Colonic mucosa (tissue), 4 donors: ENCODE data around the gene VMP1. TPM values are rescaled to one million over a fixed set of nuclear protein-coding genes. Genes with fewer than 3 reads are reported as not detected.
"Not testable (repeated sequence)": the region's sequence is repeated elsewhere in the genome, so short reads cannot be mapped to it uniquely, and the experiment has no call there.

Experiments used
- DNase-seq: peaks from one replicate; pipeline ENCODE4 v3.0.0-alpha.2; 2020
- H3K27ac ChIP-seq: fragments of 200-600 bp; one replicate; pipeline ENCODE4 v1.8.0; 2021
- H3K27me3 ChIP-seq: fragments of 200-600 bp; one replicate; pipeline ENCODE4 v1.8.0; 2021
- H3K36me3 ChIP-seq: fragments of 200-600 bp; one replicate; pipeline ENCODE4 v1.8.0; 2021
- H3K4me1 ChIP-seq: fragments of 200-600 bp; one replicate; pipeline ENCODE4 v1.8.0; 2021; ENCODE audit warnings: mild to moderate bottlenecking
- H3K4me3 ChIP-seq: fragments of 200-600 bp; one replicate; pipeline ENCODE4 v1.8.0; 2021
- H3K9ac ChIP-seq, 2 donors: one replicate each; pipeline ENCODE4 v1.7.0; 2013; ENCODE audit warnings: control low read depth in 2 of 2, low read depth in 2 of 2, low read length in 2 of 2
- H3K9me3 ChIP-seq: fragments of 200-600 bp; one replicate; pipeline ENCODE4 v1.8.0; 2021
- intact Hi-C: fragments of 100-400 bp; cut with DNase I; formaldehyde crosslinking; loops from one replicate; pipeline ENCODE4 v1.14.1; 2022
- total RNA-seq, 2 donors: library from RNA; stranded (reverse); fragmentation: NEBNext Ultra II Directional in 1 of 2; extraction: Animal tissue kit (Norgen Biotek cat#: 25700) in 1 of 2; gene quantifications; one replicate each; pipeline ENCODE4 v1.2.1, GENCODE V29; 2021
- TF ChIP-seq, protein P1 (sequence below): fragments of 200-600 bp; IDR thresholded peaks from one replicate; pipeline ENCODE4 v1.8.0; 2022; ENCODE audit warnings: antibody characterized with exemption, mild to moderate bottlenecking
- donor health status: healthy.
- donor health status: DM: no; HTN: no; CAD: no.
- donor health status: DM: no; HTN: no; CAD: no.

Gene VMP1
- total RNA-seq, 2 donors from 2014 or later = 186 to 291 TPM

DNA sequence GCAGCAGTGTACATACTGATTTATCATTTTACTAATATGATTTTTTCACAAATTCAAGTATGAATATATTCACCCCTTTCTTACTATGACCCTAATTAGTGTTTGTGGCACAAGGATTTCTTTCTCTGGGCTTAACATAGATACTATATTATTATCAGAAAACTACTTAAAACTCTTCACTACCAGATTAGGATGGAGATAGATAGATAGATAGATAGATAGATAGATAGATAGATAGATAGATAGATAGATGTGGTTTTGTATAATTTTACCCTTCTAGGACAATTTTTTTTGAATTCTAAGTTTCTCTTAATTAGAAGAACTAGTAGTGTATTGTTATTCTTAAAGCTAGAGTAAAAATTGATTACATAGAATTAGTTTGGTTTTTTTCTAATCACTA is 49.6 kb downstream of the VMP1 start:
- Histone ChIP-seq H3K27ac (peak overlapping the region; percentile 48), H3K27me3 (no peaks in the 10 kb centered on the region), H3K36me3 (no peaks in the 10 kb centered on the region), H3K9me3 (no peaks in the 10 kb centered on the region), H3K4me1 (no peaks in the 10 kb centered on the region), H3K9ac (peak overlapping the region in 1 of 2 donors; percentile 51), H3K4me3 (no peak overlapping the region)
- TF ChIP-seq, protein P1, sequence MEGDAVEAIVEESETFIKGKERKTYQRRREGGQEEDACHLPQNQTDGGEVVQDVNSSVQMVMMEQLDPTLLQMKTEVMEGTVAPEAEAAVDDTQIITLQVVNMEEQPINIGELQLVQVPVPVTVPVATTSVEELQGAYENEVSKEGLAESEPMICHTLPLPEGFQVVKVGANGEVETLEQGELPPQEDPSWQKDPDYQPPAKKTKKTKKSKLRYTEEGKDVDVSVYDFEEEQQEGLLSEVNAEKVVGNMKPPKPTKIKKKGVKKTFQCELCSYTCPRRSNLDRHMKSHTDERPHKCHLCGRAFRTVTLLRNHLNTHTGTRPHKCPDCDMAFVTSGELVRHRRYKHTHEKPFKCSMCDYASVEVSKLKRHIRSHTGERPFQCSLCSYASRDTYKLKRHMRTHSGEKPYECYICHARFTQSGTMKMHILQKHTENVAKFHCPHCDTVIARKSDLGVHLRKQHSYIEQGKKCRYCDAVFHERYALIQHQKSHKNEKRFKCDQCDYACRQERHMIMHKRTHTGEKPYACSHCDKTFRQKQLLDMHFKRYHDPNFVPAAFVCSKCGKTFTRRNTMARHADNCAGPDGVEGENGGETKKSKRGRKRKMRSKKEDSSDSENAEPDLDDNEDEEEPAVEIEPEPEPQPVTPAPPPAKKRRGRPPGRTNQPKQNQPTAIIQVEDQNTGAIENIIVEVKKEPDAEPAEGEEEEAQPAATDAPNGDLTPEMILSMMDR = no peak
- intact Hi-C loops = no loop called here
- no peak for DNase-seq

DNA sequence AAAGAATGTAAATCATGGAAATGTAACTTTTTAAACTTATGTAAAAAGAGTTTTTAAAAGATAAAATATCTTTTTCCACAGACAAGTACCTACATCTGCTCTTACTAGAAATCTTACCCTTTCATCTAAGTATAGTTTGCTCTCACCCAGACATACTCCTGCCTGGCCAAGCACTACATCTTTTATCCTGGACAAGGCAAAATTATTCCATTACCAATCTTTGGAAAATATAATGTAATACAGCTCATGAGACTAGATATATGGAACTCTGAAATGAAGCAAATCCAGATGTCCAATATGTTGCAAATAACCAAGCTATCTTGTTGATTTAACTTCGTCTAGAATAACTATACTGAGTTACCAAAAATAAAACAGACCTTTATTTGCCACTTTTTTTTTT is 50.0 kb downstream of the VMP1 start:
- no peak overlapping the region for H3K4me3 ChIP-seq
- H3K36me3 ChIP-seq = no peaks in the 10 kb centered on the region
- intact Hi-C loops = no loop called here
- DNase-seq = no peak
- no peaks in the 10 kb centered on the region for H3K27me3 ChIP-seq
- no peak overlapping the region for H3K27ac ChIP-seq
- TF ChIP-seq, protein P1 = no peak
- H3K9me3 ChIP-seq = no peaks in the 10 kb centered on the region
- no peaks in the 10 kb centered on the region for H3K4me1 ChIP-seq
- H3K9ac ChIP-seq = no peak overlapping the region

DNA sequence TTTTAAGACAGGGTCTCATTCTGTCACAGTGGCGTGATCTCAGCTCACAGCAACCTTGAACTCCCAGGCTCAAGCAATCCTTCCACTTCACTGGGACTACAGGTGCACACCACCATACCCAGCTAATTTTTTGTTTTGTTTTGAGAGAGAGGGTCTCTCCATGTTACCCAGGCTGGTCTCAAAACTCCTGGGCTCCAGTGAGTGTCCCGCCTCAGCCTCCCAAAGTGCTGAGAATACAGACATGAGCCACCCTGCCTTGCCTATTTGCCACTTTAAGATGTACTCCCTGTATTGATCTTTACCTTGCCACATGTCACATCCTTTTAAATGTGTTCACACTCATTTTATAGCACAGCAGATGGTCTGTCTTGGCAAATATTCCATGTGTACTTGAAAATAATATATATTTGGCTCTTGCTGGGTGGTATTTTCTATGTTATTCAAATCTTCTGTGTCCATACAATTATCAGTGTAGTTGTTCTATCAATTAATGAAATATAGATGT is 50.5 kb downstream of the VMP1 start:
- TF ChIP-seq, protein P1 = no peak
- no peaks in the 10 kb centered on the region for H3K9me3 ChIP-seq
- no peak overlapping the region for H3K27ac ChIP-seq
- intact Hi-C loops = no loop called here
- no peak for DNase-seq
- H3K9ac ChIP-seq = no peak overlapping the region
- no peaks in the 10 kb centered on the region for H3K4me1 ChIP-seq
- H3K4me3 ChIP-seq = no peak overlapping the region
- no peaks in the 10 kb centered on the region for H3K36me3 ChIP-seq
- no peaks in the 10 kb centered on the region for H3K27me3 ChIP-seq

DNA sequence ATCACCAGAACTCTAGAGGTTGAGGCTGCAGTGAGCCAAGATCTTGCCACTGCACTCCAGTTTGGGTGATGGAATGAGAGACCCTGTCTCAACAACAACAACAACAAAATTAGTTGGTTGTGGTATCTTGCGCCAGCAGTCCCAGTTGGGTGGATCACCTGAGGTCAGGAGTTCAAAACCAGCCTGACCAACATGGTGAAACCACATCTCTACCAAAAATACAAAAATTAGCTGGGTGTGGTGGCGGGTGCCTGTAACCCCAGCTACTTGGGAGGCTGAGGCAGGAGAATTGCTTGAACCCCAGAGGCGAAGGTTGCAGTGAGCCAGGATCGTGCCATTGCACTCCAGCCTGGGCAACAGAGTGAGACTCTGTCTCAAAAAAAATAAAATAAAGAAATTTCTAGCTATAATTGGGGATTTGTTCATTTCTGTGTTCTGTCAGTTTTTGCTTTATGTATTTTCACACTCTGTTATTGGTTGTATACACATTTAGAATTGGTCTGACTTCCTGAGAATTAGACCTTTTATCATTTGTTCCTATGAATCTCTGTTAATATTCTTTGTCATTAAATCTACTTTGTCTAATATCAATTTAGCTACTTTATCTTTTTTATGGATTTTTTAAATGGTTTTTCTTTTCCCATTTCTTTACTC is 51.7 kb downstream of the VMP1 start:
- intact Hi-C loops, H3K27me3 ChIP-seq, H3K9ac ChIP-seq, H3K4me1 ChIP-seq, H3K4me3 ChIP-seq, H3K27ac ChIP-seq, DNase-seq, H3K36me3 ChIP-seq, H3K9me3 ChIP-seq: not testable (repeated sequence)

DNA sequence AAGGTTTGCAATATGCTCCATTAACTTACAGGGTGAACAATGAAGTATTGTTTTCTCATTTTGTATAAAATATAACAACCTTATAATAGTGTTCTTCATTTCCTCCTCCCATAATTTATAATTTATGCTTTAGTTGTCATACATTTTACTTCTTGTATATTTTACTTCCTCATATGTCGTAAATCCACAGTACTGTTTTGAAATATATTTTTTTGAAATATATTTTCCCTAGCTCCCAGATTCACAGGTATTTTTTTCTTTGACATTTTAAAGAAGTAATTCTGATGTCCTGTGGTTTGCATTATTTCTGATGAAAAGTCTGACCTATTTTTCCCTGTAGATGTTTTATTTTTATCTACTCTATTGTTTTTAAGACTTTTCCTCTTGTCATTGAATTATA is 52.7 kb downstream of the VMP1 start:
- intact Hi-C loops = no loop called here
- TF ChIP-seq, protein P1 = no peak
- Histone ChIP-seq H3K27me3 (no peaks in the 10 kb centered on the region), H3K27ac (no peak overlapping the region), H3K9me3 (no peaks in the 10 kb centered on the region), H3K9ac (no peak overlapping the region), H3K4me3 (no peak overlapping the region), H3K4me1 (no peaks in the 10 kb centered on the region), H3K36me3 (no peaks in the 10 kb centered on the region)
- DNase-seq = no peak

DNA sequence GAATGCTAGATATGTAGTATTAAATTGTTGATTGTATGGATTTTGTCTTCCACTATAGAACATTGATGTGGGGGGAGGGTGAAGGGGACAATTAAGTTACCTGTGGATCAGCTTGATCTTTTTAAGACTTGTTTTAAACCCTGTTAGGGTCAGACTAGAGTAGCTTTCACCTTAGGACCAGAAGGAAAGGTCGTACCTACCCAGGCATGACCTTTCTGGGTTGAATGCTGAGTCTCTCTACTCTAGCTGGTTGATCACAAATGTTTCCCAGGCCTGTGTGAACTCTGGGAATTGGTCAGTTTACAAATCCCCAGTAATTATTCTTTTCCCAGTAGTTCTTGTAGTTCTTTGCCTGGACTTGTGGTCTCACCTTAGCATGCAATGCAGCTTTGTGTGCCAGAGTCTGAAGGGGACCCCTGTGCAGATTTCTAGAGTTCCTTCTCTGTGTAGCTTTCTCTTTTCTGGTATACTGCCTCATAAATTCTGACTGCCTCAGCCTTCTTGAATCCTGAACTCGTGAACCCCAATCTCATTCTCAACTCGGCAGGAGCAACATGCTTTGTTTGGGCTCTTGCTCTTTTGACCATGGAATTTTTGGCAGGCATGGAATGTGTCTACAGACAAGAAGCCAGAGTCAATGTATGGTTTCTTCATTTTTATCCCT is 54.1 kb downstream of the VMP1 start:
- Histone ChIP-seq H3K27ac (peak overlapping the region; percentile 31), H3K27me3 (no peaks in the 10 kb centered on the region), H3K9me3 (no peaks in the 10 kb centered on the region), H3K9ac (no peak overlapping the region), H3K4me3 (no peak overlapping the region), H3K36me3 (no peaks in the 10 kb centered on the region), H3K4me1 (no peaks in the 10 kb centered on the region)
- TF ChIP-seq, protein P1 = no peak
- no peak for DNase-seq
- intact Hi-C loops = no loop called here
